GM21515 (cell line): Measurements from ENCODE around the gene MGAT5.
"Not testable (repeated sequence)": the region's sequence is repeated elsewhere in the genome, so short reads cannot be mapped to it uniquely, and the experiment has no call there.

Source experiments
- ATAC-seq: cut with Tn5 transposase; IDR thresholded peaks from one replicate; pipeline ENCODE4 v1.9.1; 2021; ENCODE audit not compliant: unreplicated experiment

Gene MGAT5

DNA sequence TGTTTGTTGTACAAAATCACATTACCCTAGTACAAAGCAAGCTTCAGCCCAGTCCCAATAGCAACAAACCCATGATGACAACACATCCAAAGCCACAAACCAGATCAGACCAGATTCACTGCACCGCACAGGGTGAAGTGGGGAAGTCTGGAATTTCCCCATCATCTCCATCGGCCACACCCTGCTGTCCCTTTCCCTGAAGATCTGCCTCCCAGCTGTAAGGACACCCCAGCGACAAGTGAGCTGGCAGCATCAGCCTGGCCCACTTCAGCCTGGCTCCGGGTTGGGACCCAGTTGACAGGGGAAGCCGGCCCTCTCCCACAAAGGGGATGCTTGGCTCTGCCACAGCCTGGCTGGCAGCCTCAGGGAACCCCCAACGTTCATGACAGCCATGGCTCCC lies 207.6 kb downstream of the MGAT5 start:
- ATAC-seq: no peak

DNA sequence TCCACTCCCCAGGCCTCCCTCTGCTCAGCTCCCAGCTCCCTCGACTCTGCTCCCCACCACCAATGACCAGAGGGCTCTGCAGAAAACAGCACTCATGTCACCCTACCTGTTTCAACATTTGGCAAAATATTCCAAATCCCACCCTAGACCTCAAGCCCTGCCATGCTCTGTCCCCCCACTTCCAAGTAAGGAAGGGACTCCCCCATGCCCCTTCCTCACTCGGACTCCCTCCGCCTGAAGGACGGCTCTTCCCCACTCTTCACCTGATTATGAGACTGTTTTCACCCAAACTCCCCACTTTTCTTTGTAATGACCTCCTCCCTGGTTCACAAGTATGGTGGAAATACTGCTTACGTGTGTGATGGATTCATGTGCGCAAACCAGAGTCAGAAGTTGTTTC lies 208.4 kb downstream of the MGAT5 start:
- ATAC-seq: no peak

DNA sequence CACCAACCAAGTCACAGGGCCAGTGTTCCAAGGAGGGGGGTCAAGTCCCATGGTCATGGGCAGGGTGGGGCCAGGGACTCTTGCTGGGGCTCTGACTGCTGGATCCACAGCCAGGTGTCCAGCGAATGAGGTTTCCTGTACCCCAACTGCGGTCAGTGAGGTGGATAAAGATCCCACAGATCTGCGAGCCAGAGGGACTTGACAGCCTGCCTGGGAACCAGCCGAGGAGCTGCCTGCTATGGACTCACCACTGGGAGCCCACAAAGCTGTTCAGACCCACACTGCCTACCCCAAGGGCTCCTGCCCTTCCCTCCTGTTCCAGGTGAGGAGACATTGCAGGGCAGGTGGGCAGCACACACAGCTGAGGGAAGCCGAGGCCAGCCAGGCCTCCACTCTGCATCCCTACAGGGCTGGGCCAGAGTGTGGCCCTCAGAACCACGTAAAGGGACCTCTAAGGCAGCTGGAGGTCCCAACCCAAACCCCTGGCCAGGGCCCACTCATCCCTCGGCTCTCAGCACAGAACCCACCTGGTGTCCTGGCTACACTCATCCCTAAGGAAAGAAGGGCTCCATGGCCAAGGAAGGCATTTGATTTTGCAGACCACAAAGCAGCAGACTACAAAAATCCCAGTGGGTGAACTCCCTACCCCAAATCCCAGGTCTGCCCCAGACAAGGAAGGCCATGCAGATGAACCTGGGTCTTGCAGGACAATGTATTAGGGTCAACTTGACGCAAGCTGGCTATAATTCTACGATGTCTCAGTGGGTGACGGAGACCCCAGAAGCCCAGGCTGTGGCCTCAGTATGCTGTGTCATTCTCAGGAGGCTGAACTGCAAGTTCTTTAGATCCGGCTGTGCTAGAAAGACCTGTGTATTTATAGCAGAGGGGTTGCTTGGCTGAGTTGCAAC lies 209.2 kb downstream of the MGAT5 start:
- no peak for ATAC-seq

DNA sequence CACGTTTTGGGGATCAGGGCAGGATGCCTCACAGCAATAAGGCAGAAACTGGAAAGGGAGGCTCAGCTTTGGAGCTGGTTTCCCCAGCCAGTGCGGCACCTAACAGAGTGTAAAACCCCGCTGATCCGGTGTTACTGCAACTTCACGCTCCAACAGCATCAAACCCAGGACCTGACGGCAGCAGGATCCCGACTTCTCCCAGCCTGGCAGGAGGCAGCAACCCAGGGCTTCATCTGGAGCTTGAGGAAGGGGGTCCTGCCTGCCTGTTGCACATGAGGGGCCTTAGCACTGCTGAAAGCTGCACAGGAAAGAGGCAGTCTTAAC lies 209.8 kb downstream of the MGAT5 start:
- ATAC-seq: no peak

DNA sequence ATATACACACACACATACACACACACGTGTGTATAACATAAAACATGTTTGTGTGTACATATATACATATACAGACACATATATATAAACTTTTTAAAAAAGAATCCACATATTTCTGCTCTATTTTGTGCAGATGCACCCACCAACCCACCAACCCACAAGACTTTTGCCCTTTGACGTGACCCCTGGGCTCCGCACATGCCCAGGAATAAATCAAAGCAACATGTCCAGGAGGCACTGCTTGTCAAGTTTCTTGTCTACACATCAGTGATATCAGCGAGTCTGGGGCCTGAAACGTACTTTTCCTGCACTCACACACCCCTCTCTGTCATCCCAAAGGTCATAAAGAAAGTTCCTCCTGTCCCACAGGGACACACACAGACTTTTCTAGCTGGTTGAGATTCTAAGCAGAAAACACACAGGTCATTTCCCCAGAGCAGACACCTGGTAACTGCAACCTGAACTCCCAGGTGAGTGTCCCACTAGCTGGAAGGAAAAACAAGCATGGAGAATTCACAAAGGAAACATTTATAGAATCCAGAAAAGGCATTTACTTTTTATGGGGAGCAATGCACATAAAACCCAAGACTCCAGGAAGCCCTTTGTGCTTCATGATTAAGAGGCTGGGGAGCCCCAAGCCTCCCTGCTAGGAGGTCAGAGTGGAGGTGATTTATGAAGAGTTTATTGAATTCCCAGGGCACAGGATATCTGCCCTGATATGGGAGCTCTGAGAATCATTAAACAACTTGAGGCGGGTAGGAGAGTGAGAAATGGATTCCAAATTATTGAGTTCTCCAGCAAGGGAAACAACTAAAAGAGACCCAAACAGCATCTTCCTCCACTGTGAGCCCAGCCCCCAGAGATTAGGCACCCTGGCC lies 211.6 kb downstream of the MGAT5 start:
- ATAC-seq: no peak

DNA sequence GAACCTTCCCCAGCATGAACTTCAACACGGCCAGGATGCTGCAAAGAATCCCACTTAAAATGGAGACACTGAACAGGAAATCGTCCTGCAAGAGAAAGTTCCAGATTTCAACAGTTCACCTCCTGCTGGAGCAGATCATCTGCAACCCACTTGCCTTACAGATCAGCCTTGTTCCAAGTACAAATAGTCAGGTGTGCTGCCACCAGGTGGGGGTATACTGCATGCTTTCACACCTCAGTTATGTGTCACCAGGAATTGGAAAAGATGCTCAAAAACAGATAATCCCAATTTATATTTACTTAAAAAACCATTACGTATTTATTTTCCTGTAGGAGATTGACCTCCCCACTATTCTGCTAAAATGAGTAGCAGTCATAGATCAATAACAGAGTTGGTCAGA lies 212.3 kb downstream of the MGAT5 start:
- ATAC-seq: no peak

DNA sequence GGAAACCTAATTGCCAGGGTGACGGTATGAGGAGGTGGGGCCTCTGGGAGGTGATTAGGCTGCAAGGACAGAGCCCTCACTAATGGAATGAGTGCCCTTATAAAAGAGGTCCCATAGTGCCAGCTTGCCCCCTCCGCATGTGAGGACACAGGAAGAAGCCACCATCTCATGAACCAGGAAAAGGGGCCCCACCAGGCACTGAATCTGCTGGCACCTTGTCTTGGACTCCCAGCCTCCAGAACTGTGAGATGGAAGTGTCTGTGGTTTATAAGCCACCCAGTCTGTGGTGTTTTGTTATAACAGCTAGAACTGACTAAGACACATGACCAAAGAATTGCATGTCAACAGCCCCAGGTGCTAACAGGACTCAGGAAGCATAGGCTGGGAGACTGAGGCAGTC lies 214.3 kb downstream of the MGAT5 start:
- no peak for ATAC-seq

DNA sequence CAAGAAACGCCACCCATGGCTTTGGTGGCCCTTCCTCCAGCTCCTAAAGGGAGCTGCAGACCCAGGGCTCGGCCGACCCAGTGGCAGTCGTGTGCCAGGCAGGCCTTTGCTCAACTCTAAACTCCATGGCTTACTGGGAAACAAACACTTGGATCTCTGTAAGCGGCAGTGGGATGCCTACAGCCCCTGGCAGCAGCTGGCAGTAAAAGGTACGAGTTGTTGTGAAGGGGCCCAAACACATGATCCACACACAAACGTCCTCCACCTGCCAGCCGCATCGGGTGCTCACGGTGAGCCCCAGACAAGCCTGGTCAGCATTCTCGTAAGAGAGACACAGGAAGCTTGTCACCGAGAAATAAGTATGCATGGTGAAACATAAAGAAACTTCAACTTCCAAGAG lies 214.9 kb downstream of the MGAT5 start:
- ATAC-seq: no peak

DNA sequence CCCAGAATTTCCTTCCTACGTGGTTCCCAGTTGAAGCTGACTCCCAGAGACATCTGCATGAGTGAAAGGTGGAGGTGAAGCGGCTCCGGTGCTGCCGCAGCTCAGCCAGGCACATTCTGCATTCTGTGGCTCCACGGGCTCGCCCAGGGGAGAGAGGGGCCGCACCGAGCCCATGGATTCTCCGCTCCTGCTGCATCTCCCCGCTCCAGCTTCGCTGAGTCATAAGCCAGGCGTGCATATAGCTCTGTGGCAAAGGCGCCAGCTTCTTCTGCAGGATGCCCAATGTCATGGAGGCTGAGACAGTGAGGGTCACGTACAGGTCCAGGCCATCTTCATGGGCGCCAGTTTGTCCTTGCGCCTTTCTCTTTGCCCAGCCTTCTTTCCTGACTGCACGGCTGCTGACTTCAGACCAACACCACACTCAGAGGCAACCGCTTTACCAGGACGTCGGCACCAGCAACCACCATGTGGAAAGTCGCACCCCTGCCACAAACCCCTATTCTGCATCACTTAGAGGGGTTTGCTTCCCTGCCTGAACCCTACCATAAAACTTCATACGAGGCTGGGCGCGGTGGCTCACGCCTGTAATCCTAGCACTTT lies 215.7 kb downstream of the MGAT5 start:
- ATAC-seq: no peak

DNA sequence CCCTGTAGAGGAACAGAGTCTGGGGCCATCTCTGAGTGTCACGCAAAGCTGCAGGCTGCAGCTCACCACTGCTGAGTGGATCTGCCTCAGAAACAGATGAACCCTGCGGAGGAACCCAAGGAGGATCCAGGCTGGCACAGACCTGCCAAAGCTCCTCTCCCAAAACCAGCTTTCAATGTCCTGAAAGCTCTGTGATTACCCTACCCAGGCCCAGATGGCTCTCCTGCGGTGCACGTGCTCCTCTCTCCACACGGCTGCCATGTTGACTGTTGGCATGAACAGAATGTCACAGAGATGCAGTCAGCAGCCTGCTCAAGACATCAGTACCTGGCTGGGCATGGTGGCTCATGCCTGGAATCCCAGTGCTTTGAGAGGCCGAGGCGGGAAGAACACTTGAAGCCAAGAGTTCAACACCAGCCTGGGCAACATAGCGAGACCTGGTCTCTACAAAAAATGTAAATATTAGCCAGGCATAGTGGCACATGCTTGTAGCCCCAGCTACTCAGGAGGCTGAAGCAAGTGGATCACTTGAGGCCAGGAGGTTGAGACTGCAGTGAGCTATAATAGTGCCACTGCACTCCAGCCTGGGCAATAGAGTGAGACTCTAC lies 216.8 kb downstream of the MGAT5 start:
- no peak for ATAC-seq

DNA sequence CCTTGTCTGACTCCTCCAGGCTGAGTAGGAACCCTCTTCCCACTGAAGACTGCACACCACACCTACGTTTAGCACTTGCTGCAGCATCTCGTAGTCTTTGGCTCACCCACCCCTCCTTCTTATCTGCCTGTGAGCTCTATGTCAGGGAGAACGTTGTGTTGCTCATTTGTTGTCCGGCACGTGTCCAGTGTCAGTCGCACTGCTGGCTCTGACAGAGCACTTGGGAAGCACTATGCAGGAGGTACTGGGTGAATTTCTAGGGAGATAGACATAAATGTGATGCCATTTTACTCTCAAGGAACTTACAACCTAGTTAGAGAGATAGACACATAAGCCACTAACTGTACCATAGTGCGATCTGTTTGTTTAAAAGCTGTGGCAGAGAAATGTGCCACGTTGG lies 223.1 kb downstream of the MGAT5 start:
- ATAC-seq: not testable (repeated sequence)

DNA sequence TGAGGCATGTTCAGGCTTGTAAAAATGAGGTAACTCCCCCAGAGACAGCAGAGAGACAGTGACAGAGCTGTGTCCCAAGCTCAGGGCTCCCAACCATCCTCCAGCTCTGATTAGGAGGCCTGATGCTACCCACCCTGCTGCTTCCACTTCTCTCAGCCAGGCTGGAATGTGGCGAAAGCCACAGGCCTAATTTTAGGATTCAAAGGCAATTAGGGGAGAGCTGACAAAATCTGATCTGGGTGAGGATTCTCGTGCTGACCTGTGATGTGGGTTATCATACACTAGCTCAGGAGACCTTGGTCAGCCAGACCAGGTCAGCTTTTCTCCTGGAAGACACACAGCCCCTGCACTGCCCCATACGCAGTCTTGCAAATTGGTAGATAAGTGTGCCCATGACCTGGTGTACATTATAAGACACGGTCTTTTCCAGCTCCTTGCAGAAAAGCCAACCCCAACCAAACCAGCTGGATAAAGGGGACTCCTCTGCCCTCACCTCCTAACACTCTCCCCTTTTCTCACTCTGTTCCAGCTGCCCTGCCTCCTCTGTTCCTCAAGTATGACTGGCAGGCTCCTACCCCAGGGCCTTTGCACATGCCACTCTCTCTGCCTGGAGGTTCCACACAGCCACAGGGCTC lies 225.9 kb downstream of the MGAT5 start:
- no peak for ATAC-seq

DNA sequence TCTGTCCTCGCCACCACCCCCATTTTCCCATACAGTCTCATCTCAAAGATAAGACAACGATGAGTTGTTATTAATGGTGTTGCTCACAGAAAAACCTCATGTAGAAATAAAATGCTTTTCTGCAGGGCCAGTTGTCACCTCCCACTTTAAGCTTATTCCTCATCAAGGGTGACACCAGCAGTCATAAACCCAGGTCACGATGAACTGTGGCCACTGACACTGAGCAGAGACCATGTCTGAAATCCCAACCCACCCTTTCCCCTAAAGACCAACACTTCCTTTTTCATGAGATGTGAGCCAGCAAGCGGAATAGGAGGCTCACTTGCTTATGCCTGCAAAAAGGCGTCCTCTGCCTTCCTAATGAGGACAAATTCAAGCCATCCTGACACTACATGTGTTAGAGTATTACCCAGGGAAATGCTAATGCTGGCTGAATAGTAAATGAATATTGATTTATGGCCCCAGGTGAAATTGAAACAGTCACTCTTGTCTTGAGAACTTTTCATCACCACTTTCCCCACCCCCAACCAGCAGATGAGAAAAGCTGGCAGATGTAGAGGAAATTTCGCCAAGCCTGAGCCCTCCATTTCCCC lies 228.4 kb downstream of the MGAT5 start:
- ATAC-seq: no peak

DNA sequence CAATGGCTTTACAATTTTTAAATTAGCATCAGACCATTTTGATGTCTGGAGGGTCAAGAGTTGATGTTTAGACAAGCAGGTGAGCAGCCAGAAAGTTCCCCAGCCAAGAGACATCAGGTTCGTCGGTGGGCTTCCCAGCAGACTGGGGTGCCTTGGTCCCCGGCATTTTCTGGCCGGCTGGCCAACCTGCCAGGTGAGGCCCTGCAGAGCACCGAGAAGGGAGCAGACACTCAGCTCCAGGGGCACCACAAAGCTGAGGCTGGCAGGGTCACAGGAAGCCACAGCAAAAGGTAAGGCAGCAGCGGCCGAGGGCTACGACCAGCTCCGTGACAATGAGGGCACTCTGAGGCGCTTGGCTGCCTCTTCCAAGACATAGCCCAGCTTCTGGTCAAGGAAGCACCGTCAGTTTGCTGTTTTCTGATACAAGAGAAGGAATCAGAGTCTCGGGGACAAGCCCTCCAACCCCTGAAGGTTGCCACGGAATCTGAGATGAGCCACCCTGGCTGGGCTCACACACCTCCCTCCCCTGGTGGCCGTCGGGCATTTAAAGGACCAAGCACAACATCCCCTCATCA lies 229.0 kb downstream of the MGAT5 start:
- no peak for ATAC-seq

DNA sequence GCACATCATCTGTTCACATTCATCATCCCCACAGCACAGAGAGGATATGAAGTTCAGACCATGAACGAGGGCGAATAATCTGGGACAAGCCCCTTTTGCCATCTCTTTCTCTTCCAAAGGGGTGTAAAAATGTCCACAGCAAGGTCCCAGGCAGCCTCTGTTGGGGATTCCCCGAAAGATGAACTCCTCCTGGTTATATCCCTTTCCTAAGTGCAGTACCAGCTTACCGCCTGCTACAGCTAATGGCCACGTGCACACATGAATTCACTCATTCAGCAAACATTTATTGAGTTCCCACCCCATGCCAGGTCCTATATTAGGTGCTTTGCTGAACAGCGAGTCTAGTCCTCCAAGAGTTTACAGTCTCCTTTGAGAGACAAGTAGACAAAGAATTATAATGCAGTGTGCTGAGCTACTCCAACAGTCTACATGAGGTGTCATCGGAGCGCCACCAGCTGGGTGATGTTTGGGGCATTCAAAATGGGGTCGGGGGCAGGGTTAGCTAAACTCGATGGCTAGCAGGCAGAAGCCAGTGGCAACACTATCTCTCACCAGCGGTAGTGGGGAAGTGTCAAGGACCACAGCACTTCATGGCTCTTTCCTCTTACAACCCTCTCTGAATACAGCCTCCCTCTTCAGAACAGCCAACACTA lies 236.0 kb downstream of the MGAT5 start:
- no peak for ATAC-seq

DNA sequence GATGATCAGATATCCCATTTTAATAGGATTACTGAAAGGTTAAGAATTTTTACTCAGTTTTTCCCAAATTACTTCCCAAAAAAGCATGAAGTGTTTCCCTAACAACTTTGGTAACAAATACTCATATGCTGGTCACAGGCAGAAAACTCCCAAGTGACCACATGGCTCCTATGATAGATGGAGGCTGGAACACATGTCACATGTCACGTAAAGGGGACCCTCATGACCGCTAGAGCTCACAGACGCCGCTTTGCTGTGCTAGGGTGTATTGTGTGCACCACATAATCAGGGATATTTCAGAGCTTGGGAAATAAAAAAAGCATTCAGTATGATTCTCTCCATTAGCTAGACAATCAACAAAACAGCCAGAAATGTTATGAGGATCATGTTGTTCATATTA lies 236.7 kb downstream of the MGAT5 start:
- ATAC-seq: no peak

DNA sequence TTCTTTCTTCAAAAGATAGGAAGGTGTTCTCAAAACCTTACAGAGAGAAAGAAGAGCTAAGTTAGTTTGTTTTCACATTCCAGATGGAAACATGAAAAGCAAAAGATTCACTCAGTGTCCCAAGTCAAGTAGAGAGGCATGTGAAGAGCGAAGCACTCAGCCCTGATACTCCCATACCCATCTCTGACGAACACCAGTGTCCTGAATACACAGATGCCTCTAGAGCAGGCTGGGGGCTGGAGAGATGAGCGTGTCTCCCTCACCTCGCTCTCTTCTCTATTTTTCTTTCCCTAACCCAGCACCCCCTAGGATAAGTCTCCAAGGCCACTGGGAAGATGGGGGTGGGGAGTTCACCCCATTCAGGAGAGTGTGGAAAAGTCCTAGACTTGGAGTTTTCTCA lies 237.2 kb downstream of the MGAT5 start:
- ATAC-seq: no peak

DNA sequence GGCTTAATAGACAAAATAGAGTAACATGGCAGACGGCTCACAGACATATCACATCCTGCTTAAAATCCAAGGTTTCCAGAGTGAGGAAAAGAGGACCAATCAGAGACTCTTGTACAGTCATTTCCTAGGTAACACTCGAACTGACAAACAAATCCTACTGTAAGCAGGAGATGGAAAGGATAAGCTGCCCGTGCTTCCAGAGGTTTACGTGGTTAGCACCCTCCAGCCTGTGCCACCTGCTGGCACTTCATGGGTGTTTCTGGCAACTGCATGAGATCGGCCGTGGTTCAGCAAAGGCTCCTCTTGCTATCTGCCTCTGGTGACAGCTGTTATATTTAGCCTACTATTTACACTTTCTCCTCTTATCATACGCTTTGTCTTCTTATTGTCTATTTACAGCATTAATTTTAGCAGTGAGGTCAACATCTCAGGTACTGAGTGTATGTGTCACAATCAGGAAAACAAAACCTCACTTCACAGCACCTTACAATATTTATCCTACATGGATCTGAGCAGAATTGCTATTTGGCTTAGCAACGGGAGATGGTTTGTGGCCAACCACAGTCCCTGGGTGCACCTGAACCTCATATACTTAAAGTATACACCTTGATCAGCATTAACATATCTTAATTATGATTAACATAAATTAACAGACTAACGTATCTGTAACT lies 238.0 kb downstream of the MGAT5 start:
- ATAC-seq: no peak

DNA sequence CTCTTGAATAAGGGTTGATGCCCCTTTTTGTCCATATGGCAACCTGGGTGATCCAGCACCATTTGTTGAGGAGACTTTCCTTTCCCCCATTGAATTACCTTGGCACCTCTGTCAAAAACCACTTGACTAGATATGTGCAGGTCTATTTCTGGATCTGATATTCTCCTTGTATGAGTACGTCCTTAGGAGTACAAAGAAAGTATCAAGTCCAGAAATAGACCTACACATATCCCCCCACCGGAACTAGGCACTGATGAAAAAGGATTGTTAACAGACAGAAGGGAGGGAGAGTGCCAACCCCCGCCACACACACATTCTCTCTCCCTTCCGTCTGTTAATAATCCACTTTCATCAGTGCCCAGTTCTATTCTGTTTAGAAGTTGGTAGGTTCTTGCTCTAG lies 239.9 kb downstream of the MGAT5 start:
- no peak for ATAC-seq
